GM18909 (cell line): ENCODE results near the gene CD28.

Source experiments
- ATAC-seq: cut with Tn5 transposase; IDR thresholded peaks from one replicate; pipeline ENCODE4 v1.9.1; 2021; ENCODE audit warnings: mild to moderate bottlenecking; ENCODE audit not compliant: unreplicated experiment, poor library complexity

The CD28 gene

DNA sequence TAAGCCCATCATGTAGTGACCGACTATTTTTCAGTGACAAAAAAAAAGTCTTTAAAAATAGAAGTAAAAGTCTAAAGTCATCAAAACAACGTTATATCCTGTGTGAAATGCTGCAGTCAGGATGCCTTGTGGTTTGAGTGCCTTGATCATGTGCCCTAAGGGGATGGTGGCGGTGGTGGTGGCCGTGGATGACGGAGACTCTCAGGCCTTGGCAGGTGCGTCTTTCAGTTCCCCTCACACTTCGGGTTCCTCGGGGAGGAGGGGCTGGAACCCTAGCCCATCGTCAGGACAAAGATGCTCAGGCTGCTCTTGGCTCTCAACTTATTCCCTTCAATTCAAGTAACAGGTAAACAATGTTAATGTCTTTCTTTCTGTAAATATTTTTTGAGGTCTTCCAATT lies at the start of gene CD28:
Gene CD28 (plus strand): TSS at position 237 of the 400 bp plus-strand sequence. CDS start 58 bp downstream, at position 295.
- ATAC-seq = peak; percentile 100

DNA sequence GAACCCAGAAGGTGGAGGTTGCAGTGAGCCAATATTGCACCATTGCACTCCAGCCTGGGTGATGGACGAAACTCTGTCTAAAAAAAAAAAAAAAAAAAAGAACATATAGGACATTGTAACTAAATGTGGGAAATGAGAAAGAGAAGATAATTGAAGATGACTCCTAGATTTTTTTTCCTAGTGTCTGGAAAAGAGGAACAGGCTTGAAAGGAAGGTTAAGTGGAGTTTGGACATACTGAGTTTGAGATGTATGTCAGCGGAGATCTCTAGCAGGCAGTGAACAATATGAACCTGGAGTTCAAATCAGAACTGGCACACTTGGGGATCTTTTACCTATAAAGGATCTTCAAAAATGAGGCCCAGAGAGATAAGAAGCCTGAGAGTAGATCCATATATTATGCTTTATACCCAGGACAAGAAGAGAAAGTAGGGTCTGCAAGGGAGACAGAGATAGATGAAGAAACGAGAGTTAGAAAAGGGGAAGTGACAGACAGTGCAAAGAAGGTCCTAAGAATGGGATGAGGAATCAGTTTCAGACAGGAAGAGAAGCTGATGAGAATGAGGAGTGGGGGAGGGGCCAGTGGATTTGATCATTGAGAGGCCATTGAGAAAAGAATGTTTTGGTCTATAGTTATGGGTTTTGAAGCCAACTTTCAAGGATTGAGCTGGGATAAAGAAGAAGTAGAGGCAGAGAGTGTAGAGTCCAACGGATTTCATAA lies 46.9 kb upstream of the CD28 start:
- peak; percentile 62 for ATAC-seq

DNA sequence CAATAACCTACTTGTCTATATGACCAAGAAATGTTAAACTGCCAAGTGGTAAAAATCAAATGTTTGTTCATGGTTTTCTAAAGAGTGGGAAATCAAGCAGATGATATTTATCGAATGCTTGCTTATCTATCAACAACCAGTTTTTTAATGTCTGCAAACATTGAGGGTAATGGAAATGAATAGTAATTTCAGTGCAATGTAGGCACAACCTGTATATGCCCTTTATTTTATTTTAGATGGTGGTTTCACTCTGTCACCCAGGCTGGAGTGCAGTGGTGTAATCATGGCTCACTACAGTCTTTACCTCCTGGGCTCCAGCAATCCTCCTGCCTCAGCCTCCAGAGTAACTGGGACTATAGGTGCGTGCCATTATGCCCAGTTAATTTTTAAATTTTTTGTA lies 46.0 kb upstream of the CD28 start:
- no peak for ATAC-seq

DNA sequence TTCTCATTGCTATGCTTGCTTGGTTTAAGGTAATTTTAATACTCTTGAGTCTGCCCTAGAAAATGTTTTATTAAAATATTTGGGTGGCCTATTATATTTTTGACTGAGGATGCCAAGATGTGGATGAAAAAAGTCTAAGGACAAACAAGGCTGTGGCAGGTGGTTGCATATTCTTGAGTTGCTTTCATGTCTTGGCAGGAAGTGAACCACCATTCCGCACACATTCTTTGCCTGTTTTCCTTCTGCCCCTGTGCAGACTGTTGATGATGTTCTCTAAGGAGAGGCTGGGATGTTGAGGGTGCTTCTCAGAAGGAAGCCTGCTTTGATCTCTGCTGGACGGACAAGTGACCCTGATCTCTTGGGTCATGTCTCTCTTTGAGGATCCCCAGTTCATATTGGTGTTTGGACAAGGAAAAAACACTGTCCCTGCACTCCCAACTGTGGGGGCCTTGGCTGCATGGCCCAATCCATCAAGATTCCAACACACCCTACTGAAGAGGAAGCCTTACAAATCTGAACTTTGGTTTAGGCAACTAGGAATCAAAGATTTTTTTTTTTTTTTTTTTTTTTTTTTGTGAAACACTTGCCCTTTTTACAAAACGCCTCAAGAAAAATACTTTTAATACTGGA lies 45.0 kb upstream of the CD28 start:
- ATAC-seq = no peak

DNA sequence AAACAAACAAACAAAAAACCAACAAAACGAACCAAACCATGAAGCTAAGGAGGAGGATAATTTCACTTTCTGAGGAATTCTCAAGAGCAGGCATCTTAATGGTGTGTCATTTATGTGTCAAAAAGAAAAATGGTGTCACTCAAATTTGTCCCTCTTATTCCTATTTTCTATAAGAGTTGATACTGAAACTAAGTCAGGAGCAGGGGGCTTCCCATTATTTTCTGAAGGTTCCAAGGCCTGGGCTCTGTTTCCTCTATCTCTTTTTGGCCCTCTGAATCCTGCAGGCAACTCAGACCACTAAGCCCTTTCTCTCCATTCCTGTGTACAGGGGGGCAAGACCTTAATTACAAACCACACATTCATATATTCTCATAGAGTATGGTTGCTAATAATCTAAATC lies 44.0 kb upstream of the CD28 start:
- no peak for ATAC-seq

DNA sequence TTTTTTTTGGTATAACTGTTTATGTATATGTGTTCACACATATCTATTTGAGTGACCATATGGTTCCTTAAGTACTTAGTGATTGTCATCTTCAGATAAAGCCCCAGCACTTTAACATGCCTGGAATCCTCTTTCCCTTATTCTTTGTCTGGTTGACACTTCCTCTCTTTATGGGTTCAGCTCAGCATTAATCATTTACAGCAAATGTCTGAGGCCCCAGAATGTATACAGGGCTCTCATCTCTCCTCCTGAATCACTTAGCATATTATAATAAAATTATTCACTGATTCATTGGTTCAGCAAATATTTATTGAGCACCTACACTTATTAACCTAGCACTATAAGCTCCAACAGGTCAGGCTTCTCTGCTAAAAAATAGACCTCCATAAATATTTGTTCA lies 43.5 kb upstream of the CD28 start:
- no peak for ATAC-seq

DNA sequence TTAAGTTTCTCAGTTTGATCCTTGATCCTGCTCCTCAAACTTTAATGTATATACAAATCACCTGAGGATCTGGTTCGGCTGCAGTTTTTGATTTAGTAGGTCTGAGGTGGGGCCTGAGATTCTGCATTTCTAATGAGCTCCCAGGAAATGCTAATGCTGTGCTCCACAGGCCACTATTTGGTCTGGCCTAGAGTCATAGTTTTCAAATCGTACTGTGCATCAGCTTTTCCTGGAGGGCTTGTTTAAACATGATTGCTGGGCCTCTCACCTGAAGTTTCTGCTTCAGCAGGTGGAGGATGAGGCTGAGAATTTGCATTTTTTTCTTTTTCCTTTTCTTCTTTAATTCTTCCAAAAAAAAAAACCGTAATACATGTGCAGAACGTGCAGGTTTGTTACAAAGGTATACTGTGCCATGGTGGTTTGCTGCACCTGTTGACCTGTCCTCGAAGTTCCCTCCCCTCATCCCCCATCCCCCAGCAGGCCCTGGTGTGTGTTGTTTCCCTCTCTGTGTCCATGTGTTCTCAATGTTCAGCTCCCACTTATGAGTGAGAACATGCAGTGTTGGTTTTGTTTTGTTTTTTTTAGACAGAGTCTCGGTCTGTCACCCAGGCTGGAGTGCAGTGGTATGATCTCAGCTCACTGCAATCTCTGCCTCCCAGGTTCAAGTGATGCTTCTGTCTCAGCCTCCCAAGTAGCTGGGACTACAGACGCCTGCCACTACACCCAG lies 42.2 kb upstream of the CD28 start:
- no peak for ATAC-seq

DNA sequence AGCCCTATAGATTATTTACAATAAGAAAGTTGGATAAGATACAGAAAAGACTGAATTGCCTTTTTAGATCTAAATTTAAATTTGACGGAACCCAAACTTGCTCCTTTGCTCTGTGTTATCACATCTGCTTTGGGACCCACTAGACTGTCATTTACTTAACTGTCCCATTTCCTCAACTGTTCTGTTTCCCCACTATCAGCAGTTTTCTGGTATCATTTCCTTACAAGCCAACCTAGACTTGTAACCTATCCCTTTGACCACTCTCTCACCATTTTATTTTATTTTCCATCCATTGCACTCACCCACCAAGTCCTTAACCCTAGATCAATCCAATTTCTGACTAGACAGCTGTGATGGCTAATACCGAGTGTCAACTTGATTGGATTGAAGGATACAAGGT lies 38.6 kb upstream of the CD28 start:
- no peak for ATAC-seq

DNA sequence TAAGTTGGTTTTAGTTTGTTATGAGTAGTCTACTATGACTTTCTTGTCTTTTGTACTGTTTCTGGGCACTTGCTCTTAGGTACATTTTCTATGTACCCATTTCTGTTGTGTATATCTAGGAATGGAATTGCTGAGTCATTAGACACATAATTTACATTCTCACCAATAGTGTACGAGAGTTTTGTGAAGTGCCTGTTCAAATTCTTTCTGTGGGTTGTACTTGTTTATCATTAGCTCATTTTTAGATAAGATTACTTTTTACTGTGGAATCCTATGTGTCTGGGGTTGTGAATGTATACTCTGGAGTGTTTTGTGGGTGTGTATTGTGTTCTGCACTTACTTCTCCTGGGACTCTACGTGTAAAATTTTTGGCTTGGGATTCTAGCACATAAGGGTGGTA lies 36.6 kb upstream of the CD28 start:
- no peak for ATAC-seq

DNA sequence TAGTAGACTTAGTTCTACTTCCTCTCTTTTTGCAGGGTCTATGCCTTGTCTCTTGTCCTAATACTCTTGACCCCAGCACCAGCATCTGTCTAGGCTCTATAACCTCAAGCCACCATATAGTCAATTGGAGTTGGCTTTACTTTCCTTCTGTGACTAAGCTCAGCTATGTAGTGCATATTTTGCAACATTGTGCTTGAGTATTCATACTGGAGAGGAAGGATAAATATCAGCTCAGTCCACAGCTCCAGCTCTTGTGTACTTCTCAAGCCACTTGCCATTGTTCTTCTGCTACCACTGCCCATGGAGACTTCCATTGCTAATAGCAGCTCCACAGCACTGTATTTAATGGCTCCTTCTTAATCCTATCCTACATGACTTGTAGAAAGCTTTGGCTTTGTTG lies 35.5 kb upstream of the CD28 start:
- no peak for ATAC-seq

DNA sequence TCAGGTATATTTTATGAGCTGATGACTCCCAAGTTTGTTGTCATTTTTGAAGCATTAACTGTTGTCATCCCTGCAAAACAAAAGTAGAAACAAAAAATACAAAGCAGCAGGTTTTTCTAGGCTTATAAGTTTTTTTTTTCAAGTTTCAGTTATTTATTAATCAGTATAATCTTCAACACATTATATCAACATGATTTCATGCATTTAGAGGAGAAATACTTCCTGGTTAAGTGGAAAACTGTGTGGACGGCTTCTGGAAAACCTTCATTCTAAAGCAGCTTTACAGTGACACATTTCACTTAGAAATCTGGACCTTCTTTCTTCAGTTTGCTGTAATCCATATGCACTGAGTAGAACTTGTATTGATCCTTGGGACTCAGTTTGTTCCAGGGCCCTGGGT lies 34.6 kb upstream of the CD28 start:
- no peak for ATAC-seq

DNA sequence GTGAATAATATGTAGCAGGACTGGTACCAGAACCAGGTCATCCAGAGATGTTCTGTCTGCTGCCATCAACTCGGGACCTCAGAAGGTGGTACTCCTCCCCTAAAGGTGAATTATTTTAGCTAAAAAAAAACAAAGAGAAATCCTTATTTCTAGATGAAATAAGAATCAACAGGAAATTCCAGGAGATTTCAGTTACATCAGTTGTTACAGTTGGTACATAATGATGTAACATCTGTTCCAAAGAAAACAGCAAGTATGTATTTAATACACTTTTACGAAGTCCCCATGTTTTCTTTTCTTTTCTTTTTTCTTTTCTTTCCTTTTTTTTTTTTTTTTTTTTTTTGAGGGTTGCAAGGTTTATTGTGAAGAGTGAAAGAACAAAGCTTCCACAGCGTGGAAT lies 33.6 kb upstream of the CD28 start:
- no peak for ATAC-seq

DNA sequence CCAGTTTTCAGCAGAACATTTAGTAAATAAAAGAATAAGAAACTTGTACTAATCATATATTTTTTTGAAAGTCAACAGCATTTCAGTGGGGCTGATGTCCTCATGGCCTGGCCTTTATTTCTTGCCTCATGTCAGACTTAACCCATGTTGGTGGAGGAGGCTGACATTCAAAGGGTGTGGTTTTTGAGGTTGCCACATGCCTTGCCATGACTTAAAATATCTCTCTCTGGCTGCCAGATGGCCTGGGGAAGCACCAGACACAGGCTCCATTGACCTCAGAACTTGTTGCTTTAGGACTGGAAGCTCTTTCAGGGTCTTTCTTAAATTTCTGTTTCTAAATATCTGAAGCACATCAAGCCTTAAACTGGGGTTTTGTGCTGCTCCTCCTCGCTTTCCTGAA lies 32.5 kb upstream of the CD28 start:
- peak; percentile 99 for ATAC-seq

DNA sequence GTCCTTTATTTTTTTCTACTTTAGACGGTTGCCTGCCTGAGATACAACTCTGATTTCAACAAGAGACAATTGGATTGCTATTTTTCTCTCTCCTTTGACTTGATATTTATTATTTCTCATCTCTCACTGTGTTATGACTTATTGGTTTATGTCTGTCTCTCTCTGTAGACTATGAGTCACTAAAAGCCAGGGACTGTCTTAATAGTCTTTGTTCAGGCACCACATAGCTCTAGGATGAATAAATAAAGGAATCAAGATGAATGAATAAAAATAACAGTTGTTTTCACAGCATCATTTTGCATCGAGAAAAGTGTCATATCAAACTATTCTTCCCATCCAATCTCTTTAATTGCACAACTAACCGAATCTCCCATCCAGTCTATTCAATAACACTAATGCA lies 31.4 kb upstream of the CD28 start:
- no peak for ATAC-seq

DNA sequence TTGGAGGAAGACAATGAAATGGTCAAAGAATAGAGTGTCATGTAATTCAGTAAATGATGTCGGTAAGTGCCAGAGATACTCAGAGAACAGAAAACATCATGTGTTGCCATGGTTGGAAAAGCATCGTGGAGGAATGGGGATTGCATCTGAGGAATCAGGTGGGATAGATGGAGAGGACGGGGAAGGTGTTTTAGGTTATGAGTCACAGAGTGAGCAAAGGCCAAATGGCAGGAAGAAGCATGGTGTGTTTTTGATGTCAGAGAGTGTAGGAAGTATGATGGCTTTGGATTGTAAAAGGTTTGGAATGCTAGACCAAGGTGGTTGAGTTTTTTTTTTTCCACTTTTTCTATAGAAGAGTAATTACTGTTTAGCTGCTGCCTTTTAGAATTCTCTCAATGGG lies 27.5 kb upstream of the CD28 start:
- ATAC-seq = no peak

DNA sequence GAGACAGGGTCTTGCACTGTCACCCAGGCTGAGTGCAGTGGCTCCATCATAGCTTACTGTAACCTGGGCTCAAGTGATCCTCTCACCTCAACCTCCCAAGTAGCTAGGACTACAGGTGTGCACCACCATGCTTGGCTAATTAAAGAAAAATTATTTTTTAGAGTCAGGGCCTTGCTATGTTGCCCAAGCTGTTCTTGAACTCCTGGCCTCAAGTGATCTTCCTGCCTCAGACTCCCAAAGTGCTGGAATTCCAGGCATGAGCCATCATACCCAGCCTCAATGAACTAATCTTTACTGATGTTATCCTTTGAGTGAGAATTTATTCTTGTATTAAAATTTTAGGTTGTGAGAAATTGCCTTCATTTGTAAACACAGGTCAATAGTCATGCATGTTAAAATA lies 27.0 kb upstream of the CD28 start:
- ATAC-seq = no peak

DNA sequence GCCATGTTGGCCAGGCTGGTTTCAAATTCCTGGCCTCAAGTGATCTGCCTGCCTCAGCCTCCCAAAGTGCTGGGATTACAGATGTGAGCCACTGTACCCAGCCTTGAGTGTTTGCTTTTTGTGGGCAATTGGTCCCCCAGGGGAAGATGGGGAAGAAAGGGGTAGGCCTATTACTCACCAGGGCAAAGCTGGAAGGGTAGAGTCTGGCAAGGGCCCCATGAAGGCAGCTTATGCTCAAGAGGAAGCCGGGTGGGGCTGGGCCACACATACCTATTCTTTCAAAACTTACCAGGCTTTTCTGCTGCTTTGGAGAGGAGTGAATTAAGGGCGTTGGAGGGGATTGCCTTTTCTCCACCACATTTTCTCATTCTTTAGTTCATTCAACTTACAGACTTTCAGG lies 24.5 kb upstream of the CD28 start:
- no peak for ATAC-seq

DNA sequence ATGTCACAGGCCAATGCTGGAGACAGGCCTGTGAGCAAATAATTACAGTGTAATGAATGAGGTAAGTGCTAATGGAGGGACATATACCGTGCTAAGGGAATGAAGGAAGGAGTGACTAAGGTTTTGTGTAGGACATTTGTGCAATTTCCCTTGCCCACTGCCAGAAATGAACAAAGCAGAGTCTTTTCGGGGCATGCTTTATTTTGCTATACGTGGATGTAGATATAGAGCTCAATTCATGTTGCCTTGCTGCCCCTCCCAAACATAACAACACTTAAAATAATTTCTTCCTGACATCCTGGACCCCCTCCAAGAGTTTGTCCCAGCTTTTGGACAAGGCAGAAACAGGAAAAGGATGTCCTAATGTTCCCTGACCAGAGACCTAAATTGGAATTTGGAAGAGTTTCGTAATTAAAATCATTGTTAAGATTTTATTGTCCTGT lies 23.7 kb upstream of the CD28 start:
- no peak for ATAC-seq

DNA sequence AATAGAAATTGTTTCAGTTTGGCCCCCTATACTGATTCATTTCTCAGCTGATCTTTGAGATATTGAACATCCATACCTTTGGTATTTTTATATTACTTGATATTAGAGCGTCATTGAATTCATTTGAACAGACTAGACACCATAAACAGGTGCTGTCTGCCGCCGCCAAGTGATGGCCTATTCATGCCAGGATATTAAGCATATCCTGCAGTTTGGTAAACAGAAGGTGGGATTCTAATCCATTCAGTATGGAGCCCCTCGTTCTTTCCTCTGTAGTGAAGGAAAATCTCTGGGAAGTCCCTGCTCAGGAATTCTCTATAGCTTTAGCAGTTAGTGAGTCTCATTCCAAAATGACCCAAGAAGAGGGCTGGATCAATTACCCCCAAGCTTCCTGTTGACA lies 23.0 kb upstream of the CD28 start:
- no peak for ATAC-seq

DNA sequence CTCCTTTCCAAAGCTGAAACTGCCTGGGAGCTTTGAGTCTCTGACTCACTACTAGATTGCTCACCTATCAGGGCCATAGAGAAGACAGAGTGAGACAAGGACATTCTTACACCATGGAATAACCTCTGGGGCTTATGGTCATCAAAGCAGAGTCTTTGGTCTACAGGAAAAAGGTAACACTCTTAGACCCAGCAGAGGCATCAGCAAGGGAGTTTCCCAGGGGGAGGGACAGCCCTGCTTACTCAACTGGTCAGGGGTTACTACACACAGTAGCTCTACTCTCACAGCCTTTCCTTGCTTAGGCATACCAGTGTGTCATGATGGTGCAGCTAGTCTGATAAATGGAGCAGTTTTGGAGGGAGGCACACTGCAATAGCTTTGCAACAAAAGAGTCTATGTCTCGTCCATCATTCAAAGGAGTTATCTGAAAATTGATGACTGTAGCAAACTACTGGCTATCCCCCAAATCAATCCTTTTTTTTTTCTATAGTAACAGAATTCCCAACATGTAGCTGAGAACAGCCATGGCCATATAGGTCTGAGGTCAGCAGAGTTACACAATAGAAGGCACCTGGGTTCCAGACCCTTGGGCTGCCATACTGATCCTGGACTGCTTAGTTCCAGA lies 22.4 kb upstream of the CD28 start:
- peak; percentile 80 for ATAC-seq

DNA sequence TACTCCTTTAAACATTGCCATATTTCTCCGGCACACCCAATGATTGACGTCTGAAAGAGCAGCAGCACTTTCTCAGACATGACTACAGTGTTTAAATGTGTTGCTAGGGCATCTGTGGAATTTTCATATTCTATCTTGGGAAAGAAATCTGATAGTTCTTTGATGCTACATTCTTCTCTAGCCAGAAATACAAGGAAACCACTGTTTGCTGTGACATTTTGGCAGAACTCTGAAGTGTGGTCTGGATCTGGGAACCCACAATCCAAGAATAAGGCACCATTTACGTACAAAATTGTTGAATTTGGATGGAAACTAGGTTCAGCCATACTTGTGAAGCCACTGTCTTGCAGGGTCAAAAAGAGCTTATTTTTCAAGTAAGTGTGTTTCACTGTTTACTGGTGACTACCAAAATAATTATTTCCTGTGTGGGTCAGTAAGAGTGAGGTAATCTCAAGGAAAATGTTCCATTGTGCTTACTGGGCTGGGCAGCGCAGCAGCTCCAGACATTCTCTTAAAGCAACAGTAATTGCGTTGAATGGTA lies 21.3 kb upstream of the CD28 start:
- no peak for ATAC-seq
